ENCODE results near the gene HRAS. TPM values are rescaled to one million over a fixed set of nuclear protein-coding genes. Genes with fewer than 3 reads are reported as not detected.

Gene HRAS
- polyA plus RNA-seq, 1 of the 3 experiments (the other 2 are of a cell fraction), result 217 TPM

DNA sequence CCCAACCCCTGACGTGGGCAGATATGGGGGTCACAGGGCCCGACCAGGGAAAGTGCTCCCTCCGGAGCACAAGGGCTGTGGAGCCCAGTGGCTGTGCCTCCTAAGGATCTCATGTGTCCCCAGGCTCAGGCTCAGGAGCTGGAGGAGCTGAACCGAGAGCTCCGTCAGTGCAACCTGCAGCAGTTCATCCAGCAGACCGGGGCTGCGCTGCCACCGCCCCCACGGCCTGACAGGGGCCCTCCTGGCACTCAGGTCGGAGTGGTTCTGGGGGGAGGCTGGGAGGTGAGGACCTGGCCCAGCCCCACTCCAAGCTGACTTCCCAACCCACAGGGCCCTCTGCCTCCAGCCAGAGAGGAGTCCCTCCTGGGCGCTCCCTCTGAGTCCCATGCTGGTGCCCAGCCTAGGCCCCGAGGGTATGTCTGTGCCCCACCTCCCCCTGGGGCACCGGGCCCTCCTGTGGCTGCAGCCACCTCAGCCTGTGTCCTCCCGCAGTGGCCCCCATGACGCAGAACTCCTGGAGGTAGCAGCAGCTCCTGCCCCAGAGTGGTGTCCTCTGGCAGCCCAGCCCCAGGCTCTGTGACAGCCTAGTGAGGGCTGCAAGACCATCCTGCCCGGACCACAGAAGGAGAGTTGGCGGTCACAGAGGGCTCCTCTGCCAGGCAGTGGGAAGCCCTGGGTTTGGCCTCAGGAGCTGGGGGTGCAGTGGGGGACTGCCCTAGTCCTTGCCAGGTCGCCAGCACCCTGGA, 27.9 kb upstream of the HRAS start:
- Histone ChIP-seq H4K20me1 (ENCODE audit: insufficient read depth) (no peaks in the 10 kb centered on the region), H3K36me3 (replicated peaks in 1 of 2; ENCODE audit: control insufficient read depth in 1 of 2, insufficient read depth in 2 of 2, low read length in 1 of 2) (no peaks in the 10 kb centered on the region), H2AFZ (ENCODE audit: low read depth) (no peak overlapping the region), H3F3A (replicated peaks; ENCODE audit: insufficient read depth) (peaks cover 6% of the 10 kb centered on the region), H3K4me3 (ENCODE audit: low read depth in 2 of 2, low read length in 1 of 2) (no peak overlapping the region), H3K9me2 (no peaks in the 10 kb centered on the region), H3K4me2 (no peak overlapping the region), H3K27ac (ENCODE audit: low read depth in 2 of 2, low read length in 1 of 2) (no peak overlapping the region), H3K79me2 (ENCODE audit: insufficient read depth) (peaks cover 11% of the 10 kb centered on the region; the same call in 1 of the 2 replicates), H3K9ac (no peak overlapping the region), H3K27me3 (ENCODE audit: insufficient read depth) (no peaks in the 10 kb centered on the region), H3K4me1 (ENCODE audit: control insufficient read depth in 1 of 2, insufficient read depth in 2 of 2, low read depth in 1 of 2, low read length in 1 of 2) (peaks cover 4 to 34% of the 10 kb centered on the region in 2 experiments; a peak in 2 of 4 replicates), H3K9me3 (no peaks in the 10 kb centered on the region)
- POLR2A ChIA-PET, result interaction anchor here (0.9 to 1.9 kb wide), 2 partner anchors 12 to 133 kb away, joined by 3 to 14 read pairs; no protein-coding TSS in a partner anchor
- TF ChIP-seq TAF1 (IDR thresholded peaks at IDR 0.05; ENCODE audit: borderline replicate concordance, low read depth, low read length), result no peak
- no peak for TF ChIP-seq NRF1 (IDR thresholded peaks at IDR 0.05; ENCODE audit: low read depth, low read length)
- TF ChIP-seq, protein P1, sequence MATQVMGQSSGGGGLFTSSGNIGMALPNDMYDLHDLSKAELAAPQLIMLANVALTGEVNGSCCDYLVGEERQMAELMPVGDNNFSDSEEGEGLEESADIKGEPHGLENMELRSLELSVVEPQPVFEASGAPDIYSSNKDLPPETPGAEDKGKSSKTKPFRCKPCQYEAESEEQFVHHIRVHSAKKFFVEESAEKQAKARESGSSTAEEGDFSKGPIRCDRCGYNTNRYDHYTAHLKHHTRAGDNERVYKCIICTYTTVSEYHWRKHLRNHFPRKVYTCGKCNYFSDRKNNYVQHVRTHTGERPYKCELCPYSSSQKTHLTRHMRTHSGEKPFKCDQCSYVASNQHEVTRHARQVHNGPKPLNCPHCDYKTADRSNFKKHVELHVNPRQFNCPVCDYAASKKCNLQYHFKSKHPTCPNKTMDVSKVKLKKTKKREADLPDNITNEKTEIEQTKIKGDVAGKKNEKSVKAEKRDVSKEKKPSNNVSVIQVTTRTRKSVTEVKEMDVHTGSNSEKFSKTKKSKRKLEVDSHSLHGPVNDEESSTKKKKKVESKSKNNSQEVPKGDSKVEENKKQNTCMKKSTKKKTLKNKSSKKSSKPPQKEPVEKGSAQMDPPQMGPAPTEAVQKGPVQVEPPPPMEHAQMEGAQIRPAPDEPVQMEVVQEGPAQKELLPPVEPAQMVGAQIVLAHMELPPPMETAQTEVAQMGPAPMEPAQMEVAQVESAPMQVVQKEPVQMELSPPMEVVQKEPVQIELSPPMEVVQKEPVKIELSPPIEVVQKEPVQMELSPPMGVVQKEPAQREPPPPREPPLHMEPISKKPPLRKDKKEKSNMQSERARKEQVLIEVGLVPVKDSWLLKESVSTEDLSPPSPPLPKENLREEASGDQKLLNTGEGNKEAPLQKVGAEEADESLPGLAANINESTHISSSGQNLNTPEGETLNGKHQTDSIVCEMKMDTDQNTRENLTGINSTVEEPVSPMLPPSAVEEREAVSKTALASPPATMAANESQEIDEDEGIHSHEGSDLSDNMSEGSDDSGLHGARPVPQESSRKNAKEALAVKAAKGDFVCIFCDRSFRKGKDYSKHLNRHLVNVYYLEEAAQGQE (IDR thresholded peaks at IDR 0.05; ENCODE audit: low read depth, low read length), result no peak
- TF ChIP-seq YY1 (IDR thresholded peaks at IDR 0.05; ENCODE audit: low read depth), result no peak
- TF ChIP-seq MXI1 (IDR thresholded peaks at IDR 0.05; ENCODE audit: low read depth, low read length), result no peak
- TF ChIP-seq TCF12 (IDR thresholded peaks at IDR 0.05), result no peak
- TF ChIP-seq RAD21 (IDR thresholded peaks at IDR 0.05; ENCODE audit: low read length), result no peak
- TF ChIP-seq, protein P2, sequence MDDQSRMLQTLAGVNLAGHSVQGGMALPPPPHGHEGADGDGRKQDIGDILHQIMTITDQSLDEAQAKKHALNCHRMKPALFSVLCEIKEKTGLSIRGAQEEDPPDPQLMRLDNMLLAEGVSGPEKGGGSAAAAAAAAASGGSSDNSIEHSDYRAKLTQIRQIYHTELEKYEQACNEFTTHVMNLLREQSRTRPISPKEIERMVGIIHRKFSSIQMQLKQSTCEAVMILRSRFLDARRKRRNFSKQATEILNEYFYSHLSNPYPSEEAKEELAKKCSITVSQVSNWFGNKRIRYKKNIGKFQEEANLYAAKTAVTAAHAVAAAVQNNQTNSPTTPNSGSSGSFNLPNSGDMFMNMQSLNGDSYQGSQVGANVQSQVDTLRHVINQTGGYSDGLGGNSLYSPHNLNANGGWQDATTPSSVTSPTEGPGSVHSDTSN (IDR thresholded peaks at IDR 0.05), result no peak
- TF ChIP-seq, protein P3, sequence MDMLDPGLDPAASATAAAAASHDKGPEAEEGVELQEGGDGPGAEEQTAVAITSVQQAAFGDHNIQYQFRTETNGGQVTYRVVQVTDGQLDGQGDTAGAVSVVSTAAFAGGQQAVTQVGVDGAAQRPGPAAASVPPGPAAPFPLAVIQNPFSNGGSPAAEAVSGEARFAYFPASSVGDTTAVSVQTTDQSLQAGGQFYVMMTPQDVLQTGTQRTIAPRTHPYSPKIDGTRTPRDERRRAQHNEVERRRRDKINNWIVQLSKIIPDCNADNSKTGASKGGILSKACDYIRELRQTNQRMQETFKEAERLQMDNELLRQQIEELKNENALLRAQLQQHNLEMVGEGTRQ (IDR thresholded peaks at IDR 0.05; ENCODE audit: borderline replicate concordance, low read depth, low read length), result no peak
- TF ChIP-seq RCOR1 (IDR thresholded peaks at IDR 0.05; ENCODE audit: low read length), result no peak
- TF ChIP-seq ELF1 (IDR thresholded peaks at IDR 0.05), result no peak
- TF ChIP-seq TEAD4 (IDR thresholded peaks at IDR 0.05; ENCODE audit: borderline replicate concordance, insufficient read depth), result no peak
- TF ChIP-seq GATA2 (CRISPR knock-in tag; IDR thresholded peaks at IDR 0.05), result no peak
- no peak for TF ChIP-seq FOSL2 (IDR thresholded peaks at IDR 0.05; ENCODE audit: borderline replicate concordance, low read depth)
- no peak for TF ChIP-seq FOXM1 (IDR thresholded peaks at IDR 0.05; ENCODE audit: low read depth)
- TF ChIP-seq, protein P4, sequence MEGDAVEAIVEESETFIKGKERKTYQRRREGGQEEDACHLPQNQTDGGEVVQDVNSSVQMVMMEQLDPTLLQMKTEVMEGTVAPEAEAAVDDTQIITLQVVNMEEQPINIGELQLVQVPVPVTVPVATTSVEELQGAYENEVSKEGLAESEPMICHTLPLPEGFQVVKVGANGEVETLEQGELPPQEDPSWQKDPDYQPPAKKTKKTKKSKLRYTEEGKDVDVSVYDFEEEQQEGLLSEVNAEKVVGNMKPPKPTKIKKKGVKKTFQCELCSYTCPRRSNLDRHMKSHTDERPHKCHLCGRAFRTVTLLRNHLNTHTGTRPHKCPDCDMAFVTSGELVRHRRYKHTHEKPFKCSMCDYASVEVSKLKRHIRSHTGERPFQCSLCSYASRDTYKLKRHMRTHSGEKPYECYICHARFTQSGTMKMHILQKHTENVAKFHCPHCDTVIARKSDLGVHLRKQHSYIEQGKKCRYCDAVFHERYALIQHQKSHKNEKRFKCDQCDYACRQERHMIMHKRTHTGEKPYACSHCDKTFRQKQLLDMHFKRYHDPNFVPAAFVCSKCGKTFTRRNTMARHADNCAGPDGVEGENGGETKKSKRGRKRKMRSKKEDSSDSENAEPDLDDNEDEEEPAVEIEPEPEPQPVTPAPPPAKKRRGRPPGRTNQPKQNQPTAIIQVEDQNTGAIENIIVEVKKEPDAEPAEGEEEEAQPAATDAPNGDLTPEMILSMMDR (IDR thresholded peaks at IDR 0.05), result no peak
- no peak for TF ChIP-seq RXRA (IDR thresholded peaks at IDR 0.05; ENCODE audit: borderline replicate concordance, low read depth)
- DNase-seq, result no peak
- WGBS (ENCODE audit: low lambda C conversion rate), result 82% methylated on average over 2 of the region's 18 CpGs
- CTCF ChIA-PET, result interaction anchor here (6.8 kb wide), 1 partner anchor 8 kb away, joined by 41 read pairs; no protein-coding TSS in a partner anchor
